IMR-90 (cell line): Measurements from ENCODE around the gene CHST14. TPM values are rescaled to one million over a fixed set of nuclear protein-coding genes. Genes with fewer than 3 reads are reported as not detected.
A peak's percentile ranks its signal among the peaks of the same experiment; 100 is the strongest.

Source experiments
- ATAC-seq: fragments of 200-7000 bp; cut with Tn5 transposase; 2 replicates; pipeline ENCODE4 v1.9.1; 2020; ENCODE audit warnings: low read depth, mild to moderate bottlenecking, moderate library complexity
- BruUV-seq: library from RNA; stranded (reverse); fragments of 400-500 nt; replicated peaks from 2 replicates; lab custom pipeline; 2021; lab: Mats Ljungman, UMichigan
- CTCF ChIA-PET: fragments of 300-600 bp; formaldehyde crosslinking; extraction: SDS; loops from one replicate; lab custom pipeline; 2021; ENCODE audit warnings: antibody characterized with exemption; lab: Yijun Ruan, JAX
- POLR2A ChIA-PET: fragments of 300-600 bp; sonication (Branson Sonifier 250); formaldehyde crosslinking; loops from one replicate; lab custom pipeline; 2022; ENCODE audit warnings: antibody characterized with exemption; ENCODE audit not compliant: unreplicated experiment; lab: Charles Lee
- DNase-seq: peaks from one replicate; pipeline ENCODE4 v3.0.0; 2013
- H2AFZ ChIP-seq: replicated peaks from 2 replicates; pipeline ENCODE3; 2013; ENCODE audit warnings: low read length, mild to moderate bottlenecking; ENCODE audit not compliant: poor library complexity
- H2AK5ac ChIP-seq: 2 replicates; pipeline ENCODE4 v1.6.1; 2013; ENCODE audit warnings: low read depth, low read length, inconsistent platforms
- H2AK9ac ChIP-seq: replicated peaks from 2 replicates; pipeline ENCODE3; 2013; ENCODE audit warnings: mild to moderate bottlenecking, low read depth, low read length, moderate library complexity; ENCODE audit not compliant: poor library complexity
- H2BK120ac ChIP-seq: 2 replicates; pipeline ENCODE4 v1.6.1; 2013; ENCODE audit warnings: low read depth, low read length, inconsistent platforms
- H2BK15ac ChIP-seq: 3 replicates; pipeline ENCODE4 v1.6.1; 2013; ENCODE audit warnings: low read depth, low read length, inconsistent platforms
- H2BK20ac ChIP-seq: 2 replicates; pipeline ENCODE4 v1.6.1; 2013; ENCODE audit warnings: low read depth, mild to moderate bottlenecking, inconsistent platforms, low read length, moderate library complexity
- H2BK5ac ChIP-seq: 2 replicates; pipeline ENCODE4 v1.6.1; 2013; ENCODE audit warnings: mild to moderate bottlenecking, low read depth, low read length, inconsistent platforms; ENCODE audit not compliant: poor library complexity, severe bottlenecking
- H3K14ac ChIP-seq: replicated peaks from 2 replicates; pipeline ENCODE4 v1.6.1; 2013; ENCODE audit warnings: low read depth, low read length, inconsistent platforms
- H3K18ac ChIP-seq: 2 replicates; pipeline ENCODE4 v1.6.1; 2013; ENCODE audit warnings: low read depth, low read length, control low read depth
- H3K23ac ChIP-seq: 2 replicates; pipeline ENCODE4 v1.6.1; 2013; ENCODE audit warnings: low read depth, low read length, inconsistent platforms
- H3K27ac ChIP-seq: 2 replicates; pipeline ENCODE4 v1.5.1; 2013; ENCODE audit warnings: mild to moderate bottlenecking, control low read depth, low read length; ENCODE audit not compliant: insufficient read depth
- H3K27me3 ChIP-seq: 2 replicates; pipeline ENCODE4 v1.6.1; 2013; ENCODE audit warnings: low read length; ENCODE audit not compliant: control insufficient read depth, insufficient read depth
- H3K36me3 ChIP-seq: 2 replicates; pipeline ENCODE4 v1.6.1; 2013; ENCODE audit warnings: low read length, mixed read lengths; ENCODE audit not compliant: control insufficient read depth, insufficient read depth
- H3K4ac ChIP-seq: 2 replicates; pipeline ENCODE4 v1.6.1; 2013; ENCODE audit warnings: low read depth, low read length, inconsistent platforms
- H3K4me1 ChIP-seq: 2 replicates; pipeline ENCODE4 v1.6.1; 2013; ENCODE audit warnings: low read length, mixed read lengths; ENCODE audit not compliant: control insufficient read depth, insufficient read depth
- H3K4me2 ChIP-seq: 2 replicates; pipeline ENCODE4 v1.6.1; 2013; ENCODE audit warnings: low read depth, mild to moderate bottlenecking, control low read depth, low read length, moderate library complexity
- H3K4me3 ChIP-seq: 2 replicates; pipeline ENCODE4 v1.5.1; 2013; ENCODE audit warnings: low read depth, mild to moderate bottlenecking, control low read depth, low read length, moderate library complexity; ENCODE audit not compliant: insufficient read depth
- H3K56ac ChIP-seq: 2 replicates; pipeline ENCODE4 v1.6.1; 2013; ENCODE audit warnings: low read length, inconsistent platforms; ENCODE audit not compliant: insufficient read depth; ENCODE audit errors: extremely low read depth
- H3K79me1 ChIP-seq, 2 experiments: 2 replicates each; pipeline ENCODE4 v1.6.1; 2013; ENCODE audit warnings: low read length in 2 of 2, inconsistent platforms in 1 of 2, low read depth in 1 of 2
- H3K9ac ChIP-seq: 2 replicates; pipeline ENCODE4 v1.6.1; 2013; ENCODE audit warnings: low read depth, low read length, control low read depth
- H3K9me1 ChIP-seq: 2 replicates; pipeline ENCODE4 v1.6.1; 2013; ENCODE audit warnings: low read length, inconsistent platforms; ENCODE audit not compliant: insufficient read depth
- H3K9me3 ChIP-seq: 2 replicates; pipeline ENCODE4 v1.6.1; 2013; ENCODE audit warnings: low read length; ENCODE audit not compliant: control insufficient read depth, insufficient read depth
- H4K20me1 ChIP-seq: 2 replicates; pipeline ENCODE4 v1.6.1; 2013; ENCODE audit warnings: low read length, inconsistent platforms; ENCODE audit not compliant: insufficient read depth
- H4K5ac ChIP-seq: 2 replicates; pipeline ENCODE4 v1.6.1; 2013; ENCODE audit warnings: mild to moderate bottlenecking, low read depth, low read length, control low read depth
- H4K8ac ChIP-seq, 2 experiments: 2 replicates each; pipeline ENCODE4 v1.6.1; 2013; ENCODE audit warnings: low read depth in 2 of 2, low read length in 2 of 2, control low read depth in 1 of 2, inconsistent platforms in 1 of 2
- H4K91ac ChIP-seq: 2 replicates; pipeline ENCODE4 v1.6.1; 2013; ENCODE audit warnings: low read depth, low read length, inconsistent platforms; ENCODE audit not compliant: insufficient read depth
- BHLHE40 ChIP-seq: fragments of 150-350 bp; IDR thresholded peaks from 2 replicates; pipeline ENCODE4 v1.6.1; 2016; ENCODE audit warnings: mild to moderate bottlenecking, low read depth, low read length
- CEBPB ChIP-seq: IDR thresholded peaks from 2 replicates; pipeline ENCODE4 v1.6.1; 2012; ENCODE audit warnings: low read depth, low read length, improper control_type of control experiment
- CHD1 ChIP-seq: IDR thresholded peaks from 2 replicates; pipeline ENCODE4 v1.6.1; 2012; ENCODE audit warnings: low read depth, low read length, improper control_type of control experiment
- FOS ChIP-seq: fragments of 150-350 bp; IDR thresholded peaks from 2 replicates; pipeline ENCODE4 v1.6.1; 2016; ENCODE audit warnings: low read depth, low read length
- MAFK ChIP-seq: IDR thresholded peaks from 2 replicates; pipeline ENCODE4 v1.6.1; 2012; ENCODE audit warnings: low read depth, low read length, improper control_type of control experiment
- MAZ ChIP-seq: IDR thresholded peaks from 2 replicates; pipeline ENCODE4 v1.6.1; 2012; ENCODE audit warnings: low read depth, mild to moderate bottlenecking, low read length, improper control_type of control experiment, moderate library complexity, borderline replicate concordance
- MXI1 ChIP-seq: IDR thresholded peaks from 2 replicates; pipeline ENCODE4 v1.6.1; 2012; ENCODE audit warnings: low read depth, mild to moderate bottlenecking, low read length, moderate library complexity, borderline replicate concordance
- NFE2L2 ChIP-seq: fragments of 150-350 bp; IDR thresholded peaks from 2 replicates; pipeline ENCODE4 v1.6.1; 2016; ENCODE audit warnings: low read depth, mild to moderate bottlenecking, low read length
- POLR2A ChIP-seq: IDR thresholded peaks from 2 replicates; pipeline ENCODE4 v1.6.1; 2012; ENCODE audit warnings: mild to moderate bottlenecking, low read depth, low read length
- RAD21 ChIP-seq: IDR thresholded peaks from 2 replicates; pipeline ENCODE4 v1.6.1; 2012; ENCODE audit warnings: low read length, improper control_type of control experiment
- RCOR1 ChIP-seq: IDR thresholded peaks from 2 replicates; pipeline ENCODE4 v1.6.1; 2012; ENCODE audit warnings: mild to moderate bottlenecking, low read length, improper control_type of control experiment; ENCODE audit not compliant: insufficient replicate concordance
- RFX5 ChIP-seq: IDR thresholded peaks from 2 replicates; pipeline ENCODE4 v1.8.0; 2012; ENCODE audit warnings: low read depth, mild to moderate bottlenecking, low read length, moderate library complexity
- SMC3 ChIP-seq: fragments of 150-350 bp; IDR thresholded peaks from 2 replicates; pipeline ENCODE4 v1.6.1; 2016; ENCODE audit warnings: low read depth, mild to moderate bottlenecking, antibody characterized with exemption, low read length, moderate library complexity
- WGBS, 2 experiments: methylation state at CpG; one replicate each; pipeline versions ENCODE4 v1.1.5 to v1.1.7; 2013; ENCODE audit warnings: missing lambda C conversion rate in 2 of 2; ENCODE audit not compliant: insufficient read length in 1 of 2; ENCODE audit errors: extremely low coverage in 2 of 2; 5-methylcytosine and 5-hydroxymethylcytosine counted together
- dilution Hi-C: fragments of 300-500 bp; cut with HindIII; formaldehyde crosslinking; loops from one replicate; pipeline ENCODE4 v1.14.3; 2018; ENCODE audit warnings: low sequenced_read_pairs; ENCODE audit not compliant: unreplicated experiment
- in situ Hi-C: fragments of 300-500 bp; cut with MboI; formaldehyde crosslinking; loops from 3 replicates; pipeline ENCODE4 v1.14.3; 2019; ENCODE audit warnings: low sequenced_read_pairs, inconsistent platforms, mixed read lengths
- intact Hi-C: fragments of 100-400 bp; cut with micrococcal nuclease; formaldehyde crosslinking; loops from 2 replicates; pipeline ENCODE4 v1.10.0; 2022
- polyA plus RNA-seq, 3 experiments: library from polyadenylated mRNA; depleted of rRNA; stranded (reverse); fragments of >200 nt; gene quantifications; 2 replicates each; pipeline ENCODE4 v1.2.3, GENCODE V29; 2012; ENCODE audit warnings: low replicate concordance in 1 of 3
- total RNA-seq: library from RNA; depleted of rRNA; stranded (reverse); fragments of >200 nt; gene quantifications from 2 replicates; pipeline ENCODE4 v1.2.3, GENCODE V29; 2012
- TF ChIP-seq, protein P1 (sequence below): fragments of 150-350 bp; IDR thresholded peaks from 2 replicates; pipeline ENCODE4 v1.6.1; 2017; ENCODE audit warnings: mild to moderate bottlenecking, antibody characterized with exemption, low read length, low read depth
- TF ChIP-seq, protein P2 (sequence below): conservative IDR thresholded peaks from 2 replicates; pipeline ENCODE4 v1.5.1; 2012; ENCODE audit warnings: mild to moderate bottlenecking, low read depth, low read length, improper control_type of control experiment

Gene CHST14
- total and polyA plus RNA-seq, 2 of the 4 experiments (the other 2 are of a cell fraction): 3.8 to 19.5 TPM

DNA sequence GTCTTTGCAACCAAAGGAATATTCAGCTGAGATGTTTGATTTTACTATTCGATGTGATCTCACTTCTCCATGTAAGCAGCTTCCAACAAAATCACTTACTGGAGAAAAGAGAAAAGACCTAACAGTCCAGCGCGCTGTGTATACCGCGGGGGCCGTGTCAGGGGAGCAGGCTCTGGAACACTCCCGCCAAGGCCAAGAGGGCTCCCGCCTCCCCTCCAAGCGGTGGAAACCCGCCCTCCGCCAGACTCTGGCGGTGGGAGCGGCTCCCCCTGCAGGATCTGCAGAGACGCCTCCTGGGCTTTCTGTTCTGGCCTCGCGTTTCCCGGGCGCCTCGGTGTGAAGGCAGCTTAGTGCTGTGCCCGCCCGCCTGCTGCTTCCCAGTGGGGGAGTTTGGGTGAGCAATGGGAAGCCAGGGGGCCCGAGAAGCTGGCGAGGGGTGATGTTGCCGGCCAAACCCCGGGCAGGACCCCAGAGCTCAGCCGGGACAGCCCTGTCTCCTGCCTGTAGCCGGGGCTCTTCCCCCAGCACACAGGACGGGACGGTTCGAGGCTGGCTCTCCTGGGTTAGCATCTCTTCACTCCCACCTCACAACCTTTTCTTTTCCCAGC is 36.3 kb downstream of the CHST14 start:
- in situ Hi-C loops: no loop called here
- no peak overlapping the region for H3K14ac ChIP-seq
- TF ChIP-seq MAFK: no peak
- TF ChIP-seq SMC3: peak; percentile 65
- no peak for TF ChIP-seq FOS
- TF ChIP-seq NFE2L2: no peak
- TF ChIP-seq RAD21: peak; percentile 69
- peak; percentile 66; the same call in 1 of the 2 replicates for TF ChIP-seq MAZ
- TF ChIP-seq BHLHE40: no peak
- no peak for TF ChIP-seq MXI1
- TF ChIP-seq RCOR1: no peak
- TF ChIP-seq, protein P1, sequence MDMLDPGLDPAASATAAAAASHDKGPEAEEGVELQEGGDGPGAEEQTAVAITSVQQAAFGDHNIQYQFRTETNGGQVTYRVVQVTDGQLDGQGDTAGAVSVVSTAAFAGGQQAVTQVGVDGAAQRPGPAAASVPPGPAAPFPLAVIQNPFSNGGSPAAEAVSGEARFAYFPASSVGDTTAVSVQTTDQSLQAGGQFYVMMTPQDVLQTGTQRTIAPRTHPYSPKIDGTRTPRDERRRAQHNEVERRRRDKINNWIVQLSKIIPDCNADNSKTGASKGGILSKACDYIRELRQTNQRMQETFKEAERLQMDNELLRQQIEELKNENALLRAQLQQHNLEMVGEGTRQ: no peak
- no peak for TF ChIP-seq RFX5
- no peak for TF ChIP-seq CEBPB
- TF ChIP-seq CHD1: no peak
- TF ChIP-seq, protein P2, sequence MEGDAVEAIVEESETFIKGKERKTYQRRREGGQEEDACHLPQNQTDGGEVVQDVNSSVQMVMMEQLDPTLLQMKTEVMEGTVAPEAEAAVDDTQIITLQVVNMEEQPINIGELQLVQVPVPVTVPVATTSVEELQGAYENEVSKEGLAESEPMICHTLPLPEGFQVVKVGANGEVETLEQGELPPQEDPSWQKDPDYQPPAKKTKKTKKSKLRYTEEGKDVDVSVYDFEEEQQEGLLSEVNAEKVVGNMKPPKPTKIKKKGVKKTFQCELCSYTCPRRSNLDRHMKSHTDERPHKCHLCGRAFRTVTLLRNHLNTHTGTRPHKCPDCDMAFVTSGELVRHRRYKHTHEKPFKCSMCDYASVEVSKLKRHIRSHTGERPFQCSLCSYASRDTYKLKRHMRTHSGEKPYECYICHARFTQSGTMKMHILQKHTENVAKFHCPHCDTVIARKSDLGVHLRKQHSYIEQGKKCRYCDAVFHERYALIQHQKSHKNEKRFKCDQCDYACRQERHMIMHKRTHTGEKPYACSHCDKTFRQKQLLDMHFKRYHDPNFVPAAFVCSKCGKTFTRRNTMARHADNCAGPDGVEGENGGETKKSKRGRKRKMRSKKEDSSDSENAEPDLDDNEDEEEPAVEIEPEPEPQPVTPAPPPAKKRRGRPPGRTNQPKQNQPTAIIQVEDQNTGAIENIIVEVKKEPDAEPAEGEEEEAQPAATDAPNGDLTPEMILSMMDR: peak; percentile 79
- TF ChIP-seq POLR2A: no peak

More for the DNA sequence above, 36.3 kb downstream of the CHST14 start:
- H4K91ac ChIP-seq: no peak overlapping the region
- no peaks in the 10 kb centered on the region for H3K79me1 ChIP-seq
- no peak overlapping the region for H2AK9ac ChIP-seq
- H2AFZ ChIP-seq: peak overlapping the region; percentile 89
- dilution Hi-C loops (no loop called here), intact Hi-C loops (loop anchor here (1.0 kb wide), 1 partner anchor 36 kb away; no protein-coding TSS in a partner anchor)
- no peak overlapping the region for H3K23ac ChIP-seq
- POLR2A ChIA-PET: interaction anchor here (0.5 kb wide), 1 partner anchor 534 kb away, joined by 3 read pairs; no protein-coding TSS in a partner anchor
- H2BK5ac ChIP-seq: no peak overlapping the region
- no peak overlapping the region for H4K8ac ChIP-seq
- H3K4me1 ChIP-seq: peaks cover 4% of the 10 kb centered on the region; the same call in 1 of the 2 replicates
- no peaks in the 10 kb centered on the region for H4K20me1 ChIP-seq
- peak; percentile 96 for ATAC-seq
- H3K27me3 ChIP-seq: peaks cover 26% of the 10 kb centered on the region
- H2BK15ac ChIP-seq: no peak overlapping the region
- H3K4me2 ChIP-seq: peak overlapping the region; percentile 56
- no peak overlapping the region for H3K18ac ChIP-seq
- no peaks in the 10 kb centered on the region for H3K9me3 ChIP-seq
- no peaks in the 10 kb centered on the region for H3K9me1 ChIP-seq
- H4K5ac ChIP-seq: no peak overlapping the region
- CTCF ChIA-PET: interaction anchor here (0.6 to 0.8 kb wide), 4 partner anchors 63 to 189 kb away, joined by 3 to 7 read pairs (median 3); partner anchors contain the start of gene CCDC9B
- H3K27ac ChIP-seq: no peak overlapping the region
- H2BK120ac ChIP-seq: no peak overlapping the region
- no peak overlapping the region for H2AK5ac ChIP-seq
- 4% methylated on average over 5 of the region's 30 CpGs; no CpG with 5 or more reads in 1 of the 2 experiments for WGBS, 2 experiments
- no peak overlapping the region for H2BK20ac ChIP-seq
- H3K4me3 ChIP-seq: peak overlapping the region; percentile 26; the same call in 1 of the 2 replicates
- no peak overlapping the region for H3K9ac ChIP-seq
- BruUV-seq: no TSS peak
- H3K4ac ChIP-seq: no peak overlapping the region
- DNase-seq: peak; percentile 64
- no peaks in the 10 kb centered on the region for H3K36me3 ChIP-seq
- H3K56ac ChIP-seq: no peak overlapping the region
